HepG2 (cell line): ENCODE measurements around the gene LRRC25. TPM values are rescaled to one million over a fixed set of nuclear protein-coding genes. Genes with fewer than 3 reads are reported as not detected.
A peak's percentile ranks its signal among the peaks of the same experiment; 100 is the strongest.

Source experiments
- ATF1 ChIP-seq: IDR thresholded peaks from 2 replicates; pipeline ENCODE4 v1.6.1; 2016; ENCODE audit warnings: mild to moderate bottlenecking, control low read depth
- BRCA1 ChIP-seq: sonication (generic); formaldehyde crosslinking; IDR thresholded peaks from 2 replicates; pipeline ENCODE4 v1.4.0; 2020; ENCODE audit warnings: missing genetic modification reagents
- ELF3 ChIP-seq: IDR thresholded peaks from 2 replicates; pipeline ENCODE4 v1.6.1; 2016; ENCODE audit warnings: missing genetic modification reagents, missing compliant biosample characterization
- FOXK2 ChIP-seq: fragments of 450-650 bp; IDR thresholded peaks from 2 replicates; pipeline ENCODE4 v1.6.1; 2016
- GMEB2 ChIP-seq: IDR thresholded peaks from 2 replicates; pipeline ENCODE4 v1.6.1; 2016; ENCODE audit warnings: missing biosample characterization, missing genetic modification reagents, low read depth
- HNF1A ChIP-seq, 2 experiments: sonication (generic) in 1 of 2; formaldehyde crosslinking in 1 of 2; IDR thresholded peaks; 2 replicates each; pipeline versions ENCODE4 v1.4.0 to v1.6.1; 2016 to 2020; ENCODE audit warnings: borderline replicate concordance in 1 of 2, low read depth in 1 of 2, mild to moderate bottlenecking in 1 of 2, missing genetic modification reagents in 1 of 2
- HNF1B ChIP-seq: sonication (generic); formaldehyde crosslinking; IDR thresholded peaks from 2 replicates; pipeline ENCODE4 v1.5.1; 2020; ENCODE audit warnings: mild to moderate bottlenecking, moderate library complexity, missing genetic modification reagents
- KAT7 ChIP-seq: IDR thresholded peaks from 2 replicates; pipeline ENCODE4 v1.6.1; 2018; ENCODE audit warnings: borderline replicate concordance, missing compliant biosample characterization
- MNT ChIP-seq: fragments of 450-650 bp; IDR thresholded peaks from 2 replicates; pipeline ENCODE4 v1.6.1; 2016
- NFE2L2 ChIP-seq: fragments of 150-350 bp; IDR thresholded peaks from 2 replicates; pipeline ENCODE4 v1.6.1; 2014; ENCODE audit warnings: low read length
- NFRKB ChIP-seq: fragments of 450-650 bp; IDR thresholded peaks from 2 replicates; pipeline ENCODE4 v1.6.1; 2017
- SMAD3 ChIP-seq: sonication (generic); formaldehyde crosslinking; IDR thresholded peaks from 2 replicates; pipeline ENCODE4 v1.4.0; 2020; ENCODE audit warnings: missing genetic modification reagents
- SMYD3 ChIP-seq: sonication (generic); formaldehyde crosslinking; IDR thresholded peaks from 2 replicates; pipeline ENCODE4 v1.8.1; 2023; ENCODE audit warnings: mild to moderate bottlenecking, missing genetic modification reagents
- THAP7 ChIP-seq: sonication (generic); formaldehyde crosslinking; IDR thresholded peaks from 2 replicates; pipeline ENCODE4 v1.8.1; 2023; ENCODE audit warnings: mild to moderate bottlenecking, missing genetic modification reagents
- ZNF101 ChIP-seq: sonication (generic); formaldehyde crosslinking; IDR thresholded peaks from 2 replicates; pipeline ENCODE4 v1.4.0; 2020; ENCODE audit warnings: mild to moderate bottlenecking, low read depth, missing genetic modification reagents, borderline replicate concordance
- ZNF230 ChIP-seq: sonication (generic); formaldehyde crosslinking; IDR thresholded peaks from 2 replicates; pipeline ENCODE4 v1.4.0; 2020; ENCODE audit warnings: mild to moderate bottlenecking, missing genetic modification reagents
- ZNF260 ChIP-seq: sonication (generic); formaldehyde crosslinking; IDR thresholded peaks from 2 replicates; pipeline ENCODE4 v1.4.0; 2020; ENCODE audit warnings: missing genetic modification reagents, low read depth, mild to moderate bottlenecking, borderline replicate concordance
- ZNF383 ChIP-seq: sonication (generic); formaldehyde crosslinking; IDR thresholded peaks from 2 replicates; pipeline ENCODE4 v1.4.0; 2020; ENCODE audit warnings: missing genetic modification reagents, mild to moderate bottlenecking, borderline replicate concordance
- ZNF577 ChIP-seq: sonication (generic); formaldehyde crosslinking; IDR thresholded peaks from 2 replicates; pipeline ENCODE4 v1.4.0; 2020; ENCODE audit warnings: mild to moderate bottlenecking, low read depth, missing genetic modification reagents, borderline replicate concordance
- ZNF772 ChIP-seq: sonication (generic); formaldehyde crosslinking; IDR thresholded peaks from 2 replicates; pipeline ENCODE4 v1.5.0; 2020; ENCODE audit warnings: mild to moderate bottlenecking, missing genetic modification reagents
- ZNF792 ChIP-seq: IDR thresholded peaks from 2 replicates; pipeline ENCODE4 v1.6.1; 2016
- polyA plus RNA-seq, 8 experiments: library from polyadenylated mRNA; depleted of rRNA in 3 of 8; stranded (reverse) in 7 of 8; unstranded in 1 of 8; fragments of >200 nt; fragmentation: Illumina TruSeq in 4 of 8; extraction: Trizol in 4 of 8; gene quantifications; 2 replicates each; pipeline versions ENCODE4 v1.2.1 to v1.2.3, GENCODE V29; 2011 to 2016; ENCODE audit warnings: low read depth in 4 of 8, missing spikeins in 1 of 8, mixed read lengths in 1 of 8; ENCODE audit not compliant: insufficient read depth in 1 of 8
- total RNA-seq, 5 experiments: library from RNA; depleted of rRNA; stranded (reverse); fragments of >200 nt; fragmentation: Illumina TruSeq; extraction: Trizol; gene quantifications; 2 replicates each; pipeline ENCODE4 v1.2.3, GENCODE V29; 2016; ENCODE audit warnings: low read depth in 1 of 5

LRRC25 gene
- total and polyA plus RNA-seq, 2 of the 13 experiments (the other 11 are each of a cell fraction or from before 2014, with no cell fraction given) = 0.13 to 0.53 TPM

- TF ChIP-seq BRCA1 (CRISPR knock-in tag) = no peak
- no peak for TF ChIP-seq ATF1 (CRISPR knock-in tag)
- TF ChIP-seq HNF1B (CRISPR knock-in tag) = peak; percentile 25; the same call in 1 of the 2 replicates
- no peak for TF ChIP-seq NFRKB
- TF ChIP-seq KAT7 (CRISPR knock-in tag) = no peak
- no peak for TF ChIP-seq HNF1A (IDR thresholded peaks at IDR 0.05; ENCODE audit: low read depth)
- peak; percentile 49; the same call in 1 of the 2 replicates for TF ChIP-seq HNF1A (CRISPR knock-in tag; IDR thresholded peaks at IDR 0.05; ENCODE audit: borderline replicate concordance)
- TF ChIP-seq ZNF260 (CRISPR knock-in tag) = no peak
- 0 out of 2 replicates have a peak, but pooled peaks have one; percentile 60 for TF ChIP-seq ZNF792
- TF ChIP-seq ZNF230 (CRISPR knock-in tag) = no peak
- peak; percentile 44; the same call in 1 of the 2 replicates for TF ChIP-seq ELF3
- TF ChIP-seq NFE2L2 = no peak
- no peak for TF ChIP-seq THAP7
- no peak for TF ChIP-seq MNT
- no peak for TF ChIP-seq ZNF577 (CRISPR knock-in tag)
- no peak for TF ChIP-seq ZNF383 (CRISPR knock-in tag)
- TF ChIP-seq GMEB2 (CRISPR knock-in tag) = no peak
- TF ChIP-seq SMYD3 (CRISPR knock-in tag) = no peak
- TF ChIP-seq SMAD3 (CRISPR knock-in tag) = no peak
- TF ChIP-seq FOXK2 = no peak
- no peak for TF ChIP-seq ZNF101 (CRISPR knock-in tag)
- TF ChIP-seq ZNF772 = no peak
These were observed 766 bp downstream of the LRRC25 start (continued) for GRCh38 chr19:18396471-18397241.
